ENCODE measurements around the gene ARHGEF1. TPM values are rescaled to one million over a fixed set of nuclear protein-coding genes. Genes with fewer than 3 reads are reported as not detected.
"Not testable (repeated sequence)": the region's sequence is repeated elsewhere in the genome, so short reads cannot be mapped to it uniquely, and the experiment has no call there.

Gene ARHGEF1
- total and polyA plus RNA-seq, 2 experiments from 2014 or later = 40.1 to 49.9 TPM

DNA sequence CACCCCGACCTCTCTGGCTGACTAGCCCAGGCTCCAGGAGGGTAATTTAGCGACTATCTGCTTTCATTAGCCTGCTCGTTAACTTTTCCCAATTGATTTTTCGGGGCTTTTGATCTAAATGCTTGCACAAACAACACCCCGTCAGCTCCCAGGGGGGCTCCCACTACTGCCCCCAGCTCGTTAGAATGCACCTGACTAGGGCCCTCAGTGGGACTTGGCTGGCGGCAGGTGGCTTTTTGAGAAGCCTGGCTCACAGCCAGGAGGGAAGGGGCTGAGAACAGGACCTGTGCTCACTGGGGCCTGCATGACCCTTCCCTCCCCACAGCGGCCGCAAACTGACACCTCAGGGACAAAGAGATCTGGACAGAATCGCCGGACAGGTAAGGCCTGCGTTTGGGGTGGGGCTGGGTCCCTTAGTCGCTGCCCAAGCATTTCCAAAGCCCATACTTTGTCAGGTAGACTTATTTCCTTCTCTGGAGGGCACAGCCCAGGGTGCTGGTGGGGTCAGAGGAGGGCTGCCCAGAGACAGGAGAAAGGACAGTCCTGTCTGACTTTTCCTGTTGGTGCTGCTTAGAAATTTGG is 13.5 kb upstream of the ARHGEF1 start:
- Histone ChIP-seq H3K4me1 (ENCODE audit: low read depth) (no peaks in the 10 kb centered on the region), H3K4me3 (no peak overlapping the region), H3K27ac (peak overlapping the region; percentile 48), H3K36me3 (peaks cover 41% of the 10 kb centered on the region), H3K9me3 (ENCODE audit: low read depth) (no peaks in the 10 kb centered on the region), H3K27me3 (no peaks in the 10 kb centered on the region)
- DNase-seq (ENCODE audit: low read depth in 1 of 2, low spot score in 1 of 2) = no peak
- TF ChIP-seq, protein P1, sequence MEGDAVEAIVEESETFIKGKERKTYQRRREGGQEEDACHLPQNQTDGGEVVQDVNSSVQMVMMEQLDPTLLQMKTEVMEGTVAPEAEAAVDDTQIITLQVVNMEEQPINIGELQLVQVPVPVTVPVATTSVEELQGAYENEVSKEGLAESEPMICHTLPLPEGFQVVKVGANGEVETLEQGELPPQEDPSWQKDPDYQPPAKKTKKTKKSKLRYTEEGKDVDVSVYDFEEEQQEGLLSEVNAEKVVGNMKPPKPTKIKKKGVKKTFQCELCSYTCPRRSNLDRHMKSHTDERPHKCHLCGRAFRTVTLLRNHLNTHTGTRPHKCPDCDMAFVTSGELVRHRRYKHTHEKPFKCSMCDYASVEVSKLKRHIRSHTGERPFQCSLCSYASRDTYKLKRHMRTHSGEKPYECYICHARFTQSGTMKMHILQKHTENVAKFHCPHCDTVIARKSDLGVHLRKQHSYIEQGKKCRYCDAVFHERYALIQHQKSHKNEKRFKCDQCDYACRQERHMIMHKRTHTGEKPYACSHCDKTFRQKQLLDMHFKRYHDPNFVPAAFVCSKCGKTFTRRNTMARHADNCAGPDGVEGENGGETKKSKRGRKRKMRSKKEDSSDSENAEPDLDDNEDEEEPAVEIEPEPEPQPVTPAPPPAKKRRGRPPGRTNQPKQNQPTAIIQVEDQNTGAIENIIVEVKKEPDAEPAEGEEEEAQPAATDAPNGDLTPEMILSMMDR (IDR thresholded peaks at IDR 0.05; ENCODE audit: low read depth, low read length) = no peak

DNA sequence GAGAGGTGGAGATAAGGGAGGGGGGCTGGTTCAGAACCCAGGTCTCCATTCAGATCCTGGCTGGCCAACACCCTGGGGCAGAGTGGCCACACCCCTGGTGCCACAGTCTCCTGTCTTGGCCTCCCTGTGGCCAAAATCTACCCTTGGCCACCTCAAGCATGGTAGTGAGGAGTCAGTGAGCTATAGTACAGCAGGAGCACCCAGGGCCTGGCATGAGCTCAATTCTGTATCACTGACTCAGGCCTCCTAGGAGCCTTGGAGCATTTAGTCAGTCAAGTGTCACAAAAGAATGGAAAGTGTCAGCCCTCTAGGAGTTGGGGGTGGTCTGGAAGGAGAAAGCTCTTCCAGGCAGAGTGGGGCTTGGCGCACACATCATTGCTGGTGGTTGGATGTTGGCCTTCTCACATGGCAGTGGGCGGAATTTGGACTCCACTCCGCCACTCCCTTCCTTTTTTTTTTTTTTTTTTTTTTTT is 12.5 kb upstream of the ARHGEF1 start:
- Histone ChIP-seq H3K27me3 (no peaks in the 10 kb centered on the region), H3K9me3 (ENCODE audit: low read depth) (no peaks in the 10 kb centered on the region), H3K4me3 (no peak overlapping the region), H3K27ac (peak overlapping the region; percentile 48), H3K36me3 (peaks cover 31% of the 10 kb centered on the region), H3K4me1 (ENCODE audit: low read depth) (no peaks in the 10 kb centered on the region)
- DNase-seq (ENCODE audit: low read depth in 1 of 2, low spot score in 1 of 2) = peak in 1 of 2 donors; percentile 60
- TF ChIP-seq, protein P1 (IDR thresholded peaks at IDR 0.05; ENCODE audit: low read depth, low read length) = no peak

DNA sequence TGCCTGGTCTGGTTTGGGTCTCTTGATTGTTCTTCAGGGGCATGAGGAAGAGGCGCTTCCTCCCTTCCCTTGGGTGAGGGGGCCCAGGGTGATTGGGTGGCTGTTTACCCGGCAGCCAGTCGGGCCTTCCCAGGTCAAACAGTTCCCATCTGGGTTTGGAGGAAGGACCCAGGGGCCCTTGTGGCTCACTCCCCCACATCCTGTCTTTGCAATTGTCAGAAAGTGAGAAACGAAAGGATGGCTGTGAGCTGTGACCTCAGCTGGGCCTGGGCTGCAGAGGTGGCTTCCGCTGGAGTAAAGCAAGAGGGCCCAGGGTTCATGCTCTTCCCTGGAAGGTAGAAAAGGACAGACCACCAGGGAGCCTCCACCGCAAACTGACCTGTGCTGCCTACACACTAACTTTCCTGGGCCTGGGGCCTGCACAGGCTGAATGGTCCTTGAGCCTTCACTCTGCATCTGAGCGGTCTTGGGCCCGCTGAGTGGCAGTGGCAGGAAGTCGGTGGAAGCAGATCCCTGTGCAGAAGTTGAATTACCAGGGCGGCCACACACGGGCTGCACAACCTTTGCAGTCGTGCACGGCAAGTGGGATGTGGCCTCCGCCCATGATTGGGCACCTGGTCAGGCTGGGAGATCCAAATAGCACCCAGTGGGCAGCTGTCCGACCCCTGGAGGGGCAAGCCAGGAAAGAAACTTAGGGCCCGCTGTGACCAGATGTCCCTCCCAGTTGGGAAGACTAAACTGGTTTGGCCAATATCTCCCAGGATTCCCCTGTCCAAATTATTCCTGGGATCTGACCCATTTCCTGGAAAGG is 11.2 kb upstream of the ARHGEF1 start:
- no peaks in the 10 kb centered on the region for H3K4me1 ChIP-seq (ENCODE audit: low read depth)
- no peak overlapping the region for H3K4me3 ChIP-seq
- peak overlapping the region; percentile 29 for H3K27ac ChIP-seq
- TF ChIP-seq, protein P1 (IDR thresholded peaks at IDR 0.05; ENCODE audit: low read depth, low read length) = no peak
- peaks cover 24% of the 10 kb centered on the region for H3K36me3 ChIP-seq
- no peaks in the 10 kb centered on the region for H3K9me3 ChIP-seq (ENCODE audit: low read depth)
- peak in 1 of 2 donors; percentile 12 for DNase-seq (ENCODE audit: low read depth in 1 of 2, low spot score in 1 of 2)
- H3K27me3 ChIP-seq = no peaks in the 10 kb centered on the region

DNA sequence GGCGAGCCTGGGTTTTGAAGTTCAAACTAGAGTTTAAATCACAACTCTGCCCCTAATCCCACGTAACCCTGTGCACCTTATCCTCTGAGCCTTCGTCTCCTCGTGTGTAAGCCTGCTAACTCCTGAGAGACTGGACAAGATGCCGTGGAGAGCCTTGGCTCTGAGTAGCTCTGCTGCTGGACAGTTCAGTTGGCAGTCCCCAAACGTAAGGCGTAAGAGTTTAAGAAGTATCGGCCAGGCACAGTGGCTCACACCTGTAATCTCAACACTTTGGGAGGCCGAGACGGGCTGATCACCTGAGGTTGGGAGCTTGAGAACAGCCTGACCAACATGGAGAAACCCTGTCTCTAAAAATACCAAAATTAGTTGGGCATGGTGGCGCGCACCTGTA is 10.6 kb upstream of the ARHGEF1 start:
- Histone ChIP-seq H3K9me3 (ENCODE audit: low read depth) (no peaks in the 10 kb centered on the region), H3K4me3 (no peak overlapping the region), H3K4me1 (ENCODE audit: low read depth) (no peaks in the 10 kb centered on the region), H3K27ac (peak overlapping the region; percentile 29), H3K36me3 (peaks cover 24% of the 10 kb centered on the region), H3K27me3 (no peaks in the 10 kb centered on the region)
- TF ChIP-seq, protein P1 (IDR thresholded peaks at IDR 0.05; ENCODE audit: low read depth, low read length) = no peak
- DNase-seq (ENCODE audit: low read depth in 1 of 2, low spot score in 1 of 2) = no peak

DNA sequence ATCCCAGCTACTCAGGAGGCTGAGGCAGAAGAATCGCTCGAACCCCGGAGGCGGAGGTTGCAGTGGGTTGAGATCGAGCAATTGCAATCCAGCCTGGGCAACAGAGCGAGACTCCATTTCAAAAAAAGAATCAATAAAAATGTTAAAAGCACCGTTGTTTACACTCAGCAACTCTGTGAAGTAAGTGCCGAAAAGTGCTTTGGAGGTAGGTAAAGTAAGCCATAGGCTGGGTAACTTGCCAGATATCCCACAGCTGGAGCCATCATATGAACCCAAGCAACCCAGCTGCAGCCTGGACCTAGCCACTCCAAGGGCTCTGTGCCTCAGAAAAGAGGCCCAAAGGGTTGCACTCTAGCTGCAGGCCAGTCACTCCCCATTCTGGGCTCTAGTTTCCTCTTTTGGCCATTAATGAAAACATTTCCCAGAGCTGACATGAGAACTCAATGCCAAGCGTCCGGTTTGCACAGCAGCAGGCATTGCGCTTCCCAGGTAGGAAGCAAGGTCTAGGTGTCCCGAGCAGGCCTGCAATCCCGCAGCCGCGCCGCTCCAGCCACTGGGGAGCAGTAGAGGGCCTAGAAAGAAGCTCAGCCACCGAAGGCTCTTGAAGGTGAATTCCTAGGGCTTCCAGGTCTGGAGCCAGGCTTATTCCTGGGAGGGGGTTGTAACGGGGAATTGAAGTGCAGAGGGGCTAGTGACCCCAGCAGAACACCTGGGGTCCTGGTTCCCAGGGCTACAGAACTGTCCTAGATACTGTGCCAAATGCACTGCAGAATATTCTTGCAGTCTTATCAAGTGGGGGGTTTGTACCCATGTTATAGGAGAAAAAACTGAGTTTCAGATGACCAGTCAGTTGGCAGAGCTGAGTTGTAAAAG is 10.0 kb upstream of the ARHGEF1 start:
- TF ChIP-seq, protein P1 (IDR thresholded peaks at IDR 0.05; ENCODE audit: low read depth, low read length) = peak; percentile 83

DNA sequence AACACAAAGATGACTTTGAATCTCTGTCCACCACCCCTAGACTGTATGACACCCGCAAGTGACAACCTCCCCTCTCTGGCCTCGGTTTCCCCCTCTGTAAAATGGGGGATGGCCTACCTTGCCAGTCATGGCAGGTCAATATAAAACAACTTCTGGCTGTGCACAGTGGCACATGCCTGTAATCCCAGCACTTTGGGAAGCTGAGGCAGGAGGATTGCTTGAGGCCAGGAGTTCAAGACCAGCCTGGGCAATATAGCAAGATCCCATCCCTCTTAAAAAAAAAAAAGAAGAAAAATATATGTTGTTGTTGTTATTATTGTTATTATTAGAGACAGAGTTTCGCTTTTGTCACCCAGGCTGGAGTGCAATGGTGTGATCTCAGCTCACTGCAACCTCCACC is 7.0 kb upstream of the ARHGEF1 start:
- H3K9me3 ChIP-seq (ENCODE audit: low read depth); H3K27ac ChIP-seq; H3K4me1 ChIP-seq (ENCODE audit: low read depth); H3K27me3 ChIP-seq; DNase-seq (ENCODE audit: low read depth in 1 of 2, low spot score in 1 of 2); H3K4me3 ChIP-seq; H3K36me3 ChIP-seq: not testable (repeated sequence)

More for the DNA sequence above, 10.0 kb upstream of the ARHGEF1 start:
- no peaks in the 10 kb centered on the region for H3K9me3 ChIP-seq (ENCODE audit: low read depth)
- H3K4me3 ChIP-seq = no peak overlapping the region
- no peaks in the 10 kb centered on the region for H3K27me3 ChIP-seq
- peak overlapping the region; percentile 29 for H3K27ac ChIP-seq
- H3K4me1 ChIP-seq (ENCODE audit: low read depth) = no peaks in the 10 kb centered on the region
- H3K36me3 ChIP-seq = peaks cover 20% of the 10 kb centered on the region
- DNase-seq (ENCODE audit: low read depth in 1 of 2, low spot score in 1 of 2) = peak; percentile 71 to 76
